Glomerular visceral epithelial cell (primary cell): Measurements from ENCODE around the gene PSMG3.
A peak's percentile ranks its signal among the peaks of the same experiment; 100 is the strongest.

Source experiments
- DNase-seq: peaks from one replicate; pipeline ENCODE4 v3.0.0-alpha.2; 2016; ENCODE audit errors: extremely low spot score

Gene PSMG3

DNA sequence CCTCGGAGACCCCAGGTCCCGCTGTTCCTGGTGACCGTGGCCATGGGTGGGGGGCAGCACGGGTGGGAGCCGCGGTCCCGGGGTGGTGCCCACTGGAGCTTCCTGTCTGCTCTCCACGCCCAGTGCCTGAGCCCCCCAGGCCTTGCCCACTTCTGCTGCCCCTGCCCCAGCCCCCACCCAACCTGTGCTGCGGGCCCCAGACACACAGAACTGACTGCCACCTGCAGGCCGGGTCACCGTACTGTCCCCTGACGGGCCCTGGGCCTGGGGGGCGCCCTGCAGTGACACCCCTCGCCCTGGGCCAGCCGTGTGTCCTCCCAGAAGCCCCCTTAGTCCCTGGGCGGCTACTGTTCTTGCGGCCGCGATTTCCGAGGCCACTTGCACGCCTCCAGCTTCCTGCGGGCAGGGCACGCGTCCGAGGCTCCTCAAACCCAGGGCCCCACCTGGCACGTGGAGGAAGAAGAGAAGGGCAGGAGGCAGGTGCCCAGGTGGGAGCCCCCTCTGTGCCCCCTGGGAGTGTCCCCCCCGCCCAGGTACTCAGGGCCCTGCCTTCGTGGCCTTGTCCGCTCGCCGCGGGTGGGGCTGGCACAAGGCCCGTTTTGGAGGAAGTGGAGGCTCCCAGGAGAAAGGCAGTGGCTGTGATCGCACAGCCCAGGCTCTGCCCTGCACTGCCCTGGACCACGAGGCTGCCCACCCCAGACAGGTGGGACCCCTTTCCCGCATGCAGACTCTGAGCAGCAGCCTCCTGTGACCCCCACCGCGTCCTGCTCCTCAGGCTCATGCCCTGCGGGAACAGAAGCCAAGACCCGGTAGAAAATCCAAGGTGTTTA lies 24.2 kb downstream of the PSMG3 start:
- no peak for DNase-seq

DNA sequence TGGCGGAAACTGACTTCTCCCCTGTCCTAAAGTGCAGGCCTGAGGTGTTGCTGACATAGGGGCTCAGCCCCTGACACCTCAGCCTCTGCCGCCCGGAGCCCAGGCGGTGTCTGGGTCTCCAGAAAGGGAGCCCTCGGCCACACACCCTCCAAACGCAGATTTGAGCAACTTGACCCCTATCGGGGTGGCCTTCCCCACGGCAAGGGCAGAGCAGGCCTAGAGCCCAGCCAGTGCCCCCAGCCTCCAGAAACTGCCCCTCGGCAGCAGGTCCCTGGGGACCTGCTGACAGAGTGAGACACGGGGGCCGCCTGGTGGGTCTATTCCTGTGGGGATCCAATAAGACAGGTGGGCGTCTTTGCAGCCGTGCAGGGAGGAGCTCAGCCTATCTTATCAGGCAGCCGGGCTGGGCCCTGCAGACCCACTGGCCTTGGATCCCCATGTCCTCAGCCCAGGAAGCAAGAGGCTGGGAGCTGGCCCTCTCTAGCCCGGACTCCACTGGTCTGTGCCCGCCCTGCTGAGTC lies 24.9 kb downstream of the PSMG3 start:
- DNase-seq = no peak

DNA sequence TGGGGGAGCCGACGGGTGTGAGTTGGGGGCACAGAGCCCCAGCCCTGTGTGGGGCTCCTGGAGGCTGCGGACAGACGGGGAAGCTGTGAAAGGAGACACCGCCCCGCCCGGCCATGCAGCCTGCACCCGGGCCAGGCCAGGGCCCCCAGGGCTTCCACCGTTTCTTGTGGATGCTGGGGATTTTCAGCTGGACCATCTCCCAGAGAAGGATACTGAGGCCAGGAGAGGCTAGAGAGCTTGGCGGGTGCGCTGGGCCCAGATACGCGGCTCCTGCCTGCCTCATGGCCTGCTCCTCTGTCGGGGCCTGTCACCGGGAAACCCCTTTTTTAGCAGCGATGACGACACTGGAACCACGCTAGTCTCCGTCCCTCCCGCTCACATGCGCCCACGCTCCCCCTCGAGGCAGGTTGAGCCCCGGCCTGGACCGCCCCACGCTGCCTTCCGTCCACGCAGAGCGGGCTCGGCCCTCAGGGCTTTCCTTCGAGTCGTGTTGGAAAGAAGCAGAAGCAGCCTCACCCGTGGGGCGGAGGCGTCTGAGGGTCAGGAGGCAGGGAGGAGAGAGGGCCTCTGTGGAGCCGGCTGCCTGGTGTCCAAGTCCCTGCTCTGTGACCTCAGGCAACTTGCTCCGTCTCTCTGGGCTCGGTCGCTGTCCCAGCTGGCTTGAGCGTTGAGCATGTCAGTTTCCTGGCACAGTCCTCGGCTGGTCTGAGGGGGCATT lies 25.5 kb downstream of the PSMG3 start:
- DNase-seq = no peak

DNA sequence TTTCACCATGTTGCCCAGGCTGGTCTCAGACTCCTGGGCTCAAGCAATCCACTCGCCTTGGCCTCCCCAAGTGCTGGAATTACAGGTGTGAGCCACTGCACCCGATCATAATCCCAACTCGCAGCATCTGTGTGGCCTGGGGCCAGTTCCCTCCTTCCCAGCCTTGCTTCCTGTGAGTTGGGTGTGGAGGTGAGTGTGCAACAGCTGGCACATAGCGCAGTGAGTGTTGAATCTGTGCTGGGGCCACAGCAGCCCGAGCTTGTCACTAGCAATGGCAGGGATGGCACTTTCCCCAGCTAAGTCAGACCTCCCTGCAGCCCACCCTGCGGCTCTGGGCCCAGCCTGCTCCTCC lies 26.0 kb downstream of the PSMG3 start:
- DNase-seq = no peak

DNA sequence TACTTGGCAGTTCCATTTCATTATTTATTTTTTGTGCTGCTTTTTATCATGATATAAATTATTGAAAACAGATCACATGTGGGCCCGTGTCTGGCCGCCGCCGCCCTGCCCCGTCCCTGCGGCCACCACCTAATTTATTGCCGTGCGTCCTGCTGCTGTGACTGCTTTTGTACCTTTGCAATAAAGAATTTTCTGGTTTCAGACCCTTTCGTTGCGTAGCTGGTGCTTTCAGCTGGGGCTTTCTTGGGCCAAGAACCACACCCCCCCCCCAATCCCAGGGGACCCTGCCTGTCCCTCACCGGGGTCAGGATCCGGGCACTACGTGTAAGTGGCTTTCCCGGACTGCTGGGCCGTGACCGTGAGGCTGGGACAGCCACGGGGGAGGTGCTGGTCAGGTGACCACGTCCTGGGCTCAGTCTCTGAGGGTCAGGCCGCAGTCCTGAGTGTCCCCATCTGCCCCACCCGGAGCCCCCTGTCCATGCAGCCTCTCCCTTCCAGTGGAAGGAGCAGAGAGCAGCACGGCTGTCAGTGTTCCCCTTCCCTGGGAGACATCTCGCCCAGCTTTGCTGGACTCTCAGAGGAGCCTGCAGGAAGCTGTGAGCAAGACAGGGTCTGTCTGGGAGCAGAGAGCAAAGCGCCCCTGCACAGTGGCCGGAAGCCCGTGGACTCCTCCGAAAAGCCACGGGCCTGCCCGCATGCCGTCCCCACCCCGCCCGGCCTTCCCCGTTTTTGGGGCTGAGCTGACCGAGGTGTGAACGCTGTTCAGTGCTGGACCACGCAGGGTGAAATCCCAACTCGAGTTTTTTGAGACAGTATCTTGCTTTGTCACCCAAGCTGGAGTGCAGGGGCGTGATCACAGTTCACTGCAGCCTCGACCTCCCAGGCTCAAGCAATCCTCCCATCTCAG lies 26.7 kb downstream of the PSMG3 start:
- no peak for DNase-seq

DNA sequence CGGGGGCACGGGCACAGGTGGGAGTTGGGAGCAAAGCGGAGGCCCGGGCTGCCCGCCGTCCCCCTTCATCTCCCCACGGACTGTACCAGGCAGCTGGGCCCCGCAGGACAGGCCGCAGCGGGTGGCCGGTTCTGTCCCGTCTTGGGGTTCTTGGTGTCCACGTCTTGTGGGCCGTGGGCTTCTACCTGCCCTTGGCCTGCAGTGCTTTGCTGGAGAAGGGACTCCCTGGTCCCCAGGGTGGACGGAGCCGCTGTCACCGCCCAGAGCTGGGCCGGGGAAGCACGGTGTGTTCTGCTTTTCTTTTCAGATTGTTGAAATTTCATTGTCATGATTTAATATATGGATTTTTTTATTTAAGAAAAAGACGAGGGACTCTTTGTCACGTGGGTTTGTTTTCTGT lies 27.5 kb downstream of the PSMG3 start:
- no peak for DNase-seq

DNA sequence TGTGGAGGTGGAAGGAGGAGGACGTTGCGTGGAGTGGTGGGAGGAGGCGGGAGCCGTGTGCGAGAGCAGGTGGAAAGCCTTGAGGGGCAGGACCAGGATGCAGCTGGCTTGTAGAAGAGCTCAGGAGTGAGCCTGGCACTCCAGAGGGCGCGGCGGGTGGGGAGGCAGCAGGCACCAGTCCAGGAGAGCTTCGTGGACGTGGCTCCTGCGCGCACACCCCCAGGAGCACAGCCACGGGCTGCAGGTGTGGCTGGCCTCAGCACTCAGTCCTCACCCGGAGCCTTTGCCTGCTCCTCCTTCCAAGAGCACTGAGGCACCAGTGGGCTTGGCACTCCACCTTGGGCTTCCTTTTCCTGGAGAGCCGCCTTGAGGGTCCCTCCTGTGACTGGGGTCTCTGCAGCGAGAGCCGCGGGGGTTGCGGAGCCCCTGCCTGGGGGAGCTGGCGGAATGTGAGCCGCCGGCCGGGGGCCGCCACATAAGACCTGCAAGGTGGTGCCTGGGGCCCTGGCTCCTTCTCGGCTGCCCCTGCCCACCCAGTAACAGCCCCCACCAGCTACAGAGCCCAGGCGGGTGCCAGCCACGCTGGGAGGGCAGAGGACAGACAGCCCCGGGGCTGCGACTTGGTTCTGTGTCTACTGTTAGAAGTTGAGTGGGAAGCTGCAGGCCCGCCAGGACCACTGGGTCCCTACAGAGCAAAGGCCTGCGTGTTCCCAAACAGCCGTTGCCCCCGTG lies 28.2 kb downstream of the PSMG3 start:
- no peak for DNase-seq

DNA sequence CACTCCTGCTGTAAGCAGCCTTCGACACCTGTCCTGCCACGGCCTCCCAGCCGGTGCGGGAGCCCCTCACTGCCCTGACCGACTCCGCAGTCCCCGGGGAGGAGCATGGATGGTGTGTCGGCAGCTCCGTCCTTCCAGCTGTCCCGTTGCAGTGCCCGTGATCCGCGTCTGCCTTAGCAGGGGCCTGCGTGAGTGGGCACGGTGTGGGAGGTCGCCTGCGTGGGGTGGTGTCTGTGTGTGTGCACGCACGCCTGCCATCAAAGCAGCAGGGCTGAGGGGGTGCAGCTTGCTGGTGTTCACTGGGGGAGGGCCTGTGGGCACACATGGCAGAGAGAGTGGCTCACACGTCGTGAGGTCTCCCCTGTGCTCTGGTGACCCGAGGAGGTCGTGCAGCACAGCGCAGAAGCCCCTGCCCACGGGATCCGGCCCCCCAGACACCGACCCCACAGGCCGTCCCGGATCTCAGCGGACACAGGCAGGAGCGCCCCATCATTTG lies 29.0 kb downstream of the PSMG3 start:
- DNase-seq = no peak

DNA sequence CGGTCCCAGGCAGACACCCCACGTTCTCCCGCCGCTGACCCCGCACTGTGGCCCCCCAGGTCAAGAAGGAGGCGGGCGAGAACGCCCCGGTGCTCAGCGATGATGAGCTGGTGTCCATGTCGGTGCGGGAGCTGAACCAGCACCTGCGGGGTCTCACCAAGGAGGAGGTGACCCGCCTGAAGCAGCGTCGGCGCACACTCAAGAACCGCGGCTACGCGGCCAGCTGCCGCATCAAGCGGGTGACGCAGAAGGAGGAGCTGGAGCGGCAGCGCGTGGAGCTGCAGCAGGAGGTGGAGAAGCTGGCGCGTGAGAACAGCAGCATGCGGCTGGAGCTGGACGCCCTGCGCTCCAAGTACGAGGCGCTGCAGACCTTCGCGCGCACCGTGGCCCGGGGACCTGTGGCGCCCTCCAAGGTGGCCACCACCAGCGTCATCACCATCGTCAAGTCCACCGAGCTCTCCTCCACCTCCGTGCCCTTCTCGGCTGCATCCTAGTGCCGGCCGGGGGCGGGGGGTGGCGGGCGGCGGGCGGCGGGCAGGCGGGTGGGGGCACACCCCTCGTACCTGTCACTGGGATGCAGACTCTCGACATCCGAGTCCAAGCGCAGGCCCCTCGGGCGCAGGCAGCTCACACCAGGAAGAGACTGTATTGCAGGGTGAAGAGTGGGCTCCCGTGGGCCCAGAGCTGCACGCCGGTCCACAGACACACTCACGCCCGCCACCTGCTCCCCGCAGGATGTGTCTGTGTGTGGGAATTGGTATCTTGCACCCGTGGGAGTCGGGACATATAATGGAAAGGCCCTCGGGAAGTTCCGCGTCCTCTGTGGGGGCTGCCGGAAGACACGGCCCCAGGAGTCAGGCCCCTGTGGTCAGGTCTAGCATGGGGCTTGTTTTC lies 29.7 kb downstream of the PSMG3 start:
- DNase-seq = no peak

DNA sequence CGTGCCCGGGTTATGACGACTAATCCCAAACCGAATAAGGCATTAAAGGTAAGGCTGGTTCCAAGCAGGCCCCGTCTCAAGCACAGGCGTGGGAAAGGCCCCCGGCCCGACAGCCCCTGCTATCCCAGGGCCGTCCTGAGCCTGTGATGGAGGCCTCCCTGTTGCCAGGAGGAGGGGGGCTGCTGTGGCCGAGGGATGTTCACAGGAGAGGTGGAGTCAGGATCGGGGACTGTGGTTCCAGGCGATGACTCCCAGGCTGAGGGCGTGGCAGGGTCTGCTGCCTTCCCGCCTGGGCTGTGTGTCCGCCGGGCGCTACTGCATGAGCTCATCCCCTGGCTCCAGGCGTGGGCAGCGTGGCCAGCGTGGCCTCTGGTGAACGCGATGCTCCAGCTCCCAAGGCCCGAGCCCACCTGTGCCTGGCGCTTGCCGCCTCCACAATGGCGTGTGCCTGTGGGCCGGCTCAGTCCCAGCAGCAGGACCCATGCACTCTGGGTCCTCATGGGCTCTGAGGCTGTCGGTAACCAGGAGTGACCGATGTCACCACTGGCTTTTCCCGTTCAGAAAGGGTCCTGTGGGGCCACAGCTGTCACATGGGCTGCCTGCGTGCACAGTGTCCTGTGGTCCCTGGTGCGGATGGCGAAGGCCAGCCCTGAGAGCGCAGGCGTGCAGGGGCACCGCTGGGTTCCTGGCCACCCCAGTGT lies 30.5 kb downstream of the PSMG3 start:
- no peak for DNase-seq

DNA sequence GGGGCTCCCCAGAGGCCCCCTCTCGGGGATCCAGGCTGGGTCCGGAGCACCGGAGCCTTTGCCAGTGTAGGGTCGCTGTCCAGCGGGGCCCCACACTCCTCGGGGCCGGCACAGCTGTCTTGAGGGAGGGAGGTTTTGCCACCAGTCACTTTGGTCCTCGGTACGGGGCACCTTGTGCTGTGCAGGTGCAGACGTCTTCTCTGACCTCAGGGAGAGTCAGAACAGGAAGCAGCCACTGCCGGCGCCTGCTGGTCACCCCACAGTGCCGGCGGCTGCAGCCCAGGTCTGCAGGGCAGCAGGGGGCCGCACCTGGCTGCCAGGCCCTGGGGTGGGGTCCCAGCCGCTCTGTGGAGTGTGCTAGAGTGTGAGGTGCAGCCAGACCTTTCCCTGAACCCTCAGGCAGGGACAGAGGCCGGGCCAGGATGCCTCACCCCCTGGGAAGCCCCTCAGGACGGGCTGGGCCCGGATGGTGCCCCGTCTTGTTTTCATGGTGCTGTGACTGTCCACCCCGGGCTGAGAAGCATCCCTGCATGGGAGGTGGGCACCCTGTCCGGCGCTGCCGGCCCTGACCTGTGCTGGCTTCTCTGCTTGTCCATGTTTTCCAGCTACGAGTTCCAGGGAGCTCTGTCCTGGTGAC lies 31.2 kb downstream of the PSMG3 start:
- DNase-seq = no peak

DNA sequence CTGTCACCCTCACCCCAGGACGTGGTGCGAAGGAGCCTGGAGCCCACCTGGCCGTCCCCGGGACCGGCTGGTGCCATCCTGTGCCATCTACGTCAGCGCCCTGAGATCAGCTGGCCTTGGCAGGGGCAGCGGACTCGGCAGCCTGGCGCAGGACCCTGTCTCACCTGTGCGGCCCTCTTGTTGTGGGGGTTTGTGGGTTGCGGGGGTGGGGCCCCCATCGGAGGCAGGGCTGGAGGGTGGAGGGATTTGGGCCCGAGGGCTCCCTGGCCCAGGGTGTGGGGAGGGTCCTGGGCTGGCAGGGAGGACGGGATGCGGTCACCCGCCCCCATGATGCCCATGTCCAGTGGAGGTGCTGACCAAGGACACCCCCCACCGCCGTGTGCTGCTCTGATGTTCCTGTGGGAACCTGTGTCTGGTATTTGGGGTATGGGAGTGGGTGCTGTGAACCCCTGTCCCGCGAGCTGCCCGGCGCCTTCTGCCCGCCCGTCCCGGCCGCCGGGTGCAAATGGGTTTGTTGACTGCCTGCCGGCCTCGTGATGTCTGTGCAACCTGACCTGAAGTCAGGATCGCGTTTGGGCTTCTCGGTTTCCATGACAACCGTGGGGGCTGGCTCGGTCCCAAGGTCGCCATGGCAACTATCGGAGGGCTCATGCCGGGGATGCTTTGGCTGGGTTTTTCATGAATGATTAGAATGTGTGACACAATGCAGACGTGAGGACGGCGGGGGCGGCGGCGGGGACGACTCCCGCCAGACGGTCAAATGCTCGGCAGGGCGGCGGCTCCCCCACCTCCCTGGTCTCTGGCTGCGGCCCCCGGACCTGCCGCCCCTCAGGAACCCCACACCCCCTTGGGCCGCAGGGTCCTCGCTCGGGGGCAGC lies 32.1 kb downstream of the PSMG3 start:
- peak; percentile 96 for DNase-seq

DNA sequence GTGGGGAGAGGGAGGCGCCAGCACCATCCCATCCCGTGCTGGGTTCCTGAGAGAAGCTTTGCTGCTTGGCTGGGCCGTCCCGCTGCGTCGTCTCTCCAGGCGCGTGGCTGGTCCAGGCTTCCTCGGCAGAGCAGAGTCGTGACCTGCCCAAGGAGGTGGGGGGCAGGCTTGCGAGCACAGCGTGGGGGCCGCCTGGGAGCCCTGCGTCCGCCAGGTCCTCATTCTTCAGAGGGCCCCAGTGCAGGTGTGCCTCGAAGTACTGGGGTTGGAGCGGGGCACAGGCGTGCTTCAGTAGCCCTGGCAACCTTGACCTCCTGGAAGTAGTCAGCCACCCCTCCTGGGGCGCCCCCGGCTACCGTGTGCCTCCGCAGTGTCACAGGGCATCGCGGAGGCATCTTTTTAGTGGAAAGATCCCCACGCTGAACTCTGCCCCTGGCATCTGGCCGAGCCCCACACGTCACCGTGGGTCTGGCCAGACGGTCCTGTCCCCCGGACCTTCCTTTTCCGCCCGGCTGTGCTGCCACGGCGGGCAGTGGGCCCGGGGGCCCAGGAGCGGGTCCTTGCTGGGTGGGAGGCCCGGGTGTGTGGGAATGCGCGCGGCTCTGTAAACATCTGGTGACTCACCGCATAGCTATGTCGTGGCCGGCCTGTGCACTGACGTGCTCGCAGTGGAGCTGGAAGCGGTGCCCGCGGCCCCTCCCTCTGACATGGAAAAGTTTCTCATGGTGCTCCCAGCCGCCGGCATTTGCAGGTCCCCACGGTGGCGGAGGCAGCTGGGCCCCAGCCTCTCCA lies 32.9 kb downstream of the PSMG3 start:
- DNase-seq = peak; percentile 97

DNA sequence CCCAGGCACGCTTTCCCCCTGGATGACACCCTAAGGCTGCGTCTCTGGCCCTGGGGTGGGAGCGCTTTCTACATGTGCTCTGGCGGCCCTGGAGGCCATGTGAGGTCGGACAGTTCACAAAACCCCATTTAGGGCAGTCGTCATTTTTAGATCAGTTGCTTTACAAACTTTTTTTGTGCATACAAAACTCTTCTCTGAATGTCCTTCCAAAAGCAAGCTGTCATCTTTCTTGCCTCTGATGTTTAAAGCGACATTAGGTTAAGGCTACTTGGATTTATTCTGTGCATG lies 33.4 kb downstream of the PSMG3 start:
- DNase-seq = no peak

DNA sequence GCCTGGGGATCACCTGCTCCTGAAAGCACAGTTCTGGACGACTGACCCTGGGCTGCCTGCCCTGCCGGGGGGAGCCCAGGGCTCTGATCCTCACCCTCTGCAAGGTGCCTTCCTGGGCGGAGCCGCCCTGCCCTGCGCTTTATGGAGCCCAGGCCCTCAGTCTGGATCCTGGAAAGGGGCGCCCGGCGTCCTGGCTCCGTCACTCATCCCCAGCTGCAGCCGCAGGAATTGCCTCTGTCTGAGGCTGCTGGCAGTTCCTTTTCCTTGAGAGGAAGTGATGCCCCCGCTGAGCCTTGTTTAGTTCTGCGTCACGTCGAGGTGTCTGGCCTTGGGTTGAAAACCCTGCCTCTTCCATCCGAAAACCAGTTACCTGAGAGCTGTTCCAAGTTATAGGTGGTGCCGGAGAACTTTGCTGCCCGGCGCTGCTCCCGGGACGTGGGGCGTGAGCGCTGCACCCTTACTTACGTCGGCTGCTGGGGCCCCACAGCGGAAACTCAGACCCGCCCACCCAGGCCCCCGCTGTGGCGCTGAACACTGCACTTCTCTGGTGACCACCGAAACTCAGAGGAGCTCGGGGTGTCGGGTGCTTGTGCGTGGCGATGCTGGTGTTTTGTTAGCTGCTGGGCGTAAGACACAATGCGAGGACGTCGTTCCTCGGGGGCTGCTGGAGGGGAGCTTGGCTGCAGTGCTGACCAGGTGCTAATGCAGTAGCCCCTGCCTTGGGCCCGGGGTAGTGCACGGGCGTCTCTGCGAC lies 34.0 kb downstream of the PSMG3 start:
- DNase-seq = no peak

DNA sequence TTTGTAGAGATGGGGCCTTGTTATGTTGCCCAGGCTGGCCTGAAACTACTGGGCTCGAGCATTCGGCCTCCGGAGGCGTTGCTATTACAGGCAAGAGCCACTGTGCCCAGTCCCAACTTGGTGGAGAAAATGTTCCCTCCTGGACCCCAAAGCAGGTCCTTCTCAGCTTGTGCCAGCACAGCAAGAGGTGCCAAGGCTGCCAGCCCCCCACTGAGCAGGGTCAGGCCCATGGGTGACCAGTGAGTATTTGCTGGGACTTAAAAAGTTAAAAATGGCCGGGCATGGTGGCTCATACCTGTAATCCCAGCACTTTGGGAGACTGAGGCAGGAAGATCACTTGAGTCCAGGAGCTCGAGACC lies 34.8 kb downstream of the PSMG3 start:
- no peak for DNase-seq
